Left colon (tissue), 2 donors: ENCODE data around the gene SETD7. TPM values are rescaled to one million over a fixed set of nuclear protein-coding genes. Genes with fewer than 3 reads are reported as not detected.
"Not testable (repeated sequence)": the region's sequence is repeated elsewhere in the genome, so short reads cannot be mapped to it uniquely, and the experiment has no call there.

Experiments
- ATAC-seq: fragments of 200-7000 bp; cut with Tn5 transposase; one replicate; pipeline ENCODE4 v1.9.1; 2020; ENCODE audit warnings: mild to moderate bottlenecking, moderate library complexity
- DNase-seq, 2 donors: peaks; one replicate each; pipeline ENCODE4 v3.0.0-alpha.2; 2020
- intact Hi-C, 2 donors: fragments of 100-400 bp; cut with DNase I in 1 of 2; cut with micrococcal nuclease in 1 of 2; formaldehyde crosslinking; loops; one replicate each; pipeline versions ENCODE4 v1.11.2 to v1.14.0; 2022; cut with DNase I, micrococcal nuclease
- total RNA-seq, 2 donors: library from RNA; stranded (reverse); fragmentation: NEBNext Ultra II Directional; extraction: Animal tissue kit (Norgen Biotek cat#: 25700); gene quantifications; one replicate each; pipeline ENCODE4 v1.2.1, GENCODE V29; 2021
- donor health status: DM: no; HTN: no; CAD: no.
- donor health status: DM: yes; HTN: yes; CAD: no.

Gene SETD7
- total RNA-seq, 2 donors from 2014 or later = 17.6 to 23.8 TPM

DNA sequence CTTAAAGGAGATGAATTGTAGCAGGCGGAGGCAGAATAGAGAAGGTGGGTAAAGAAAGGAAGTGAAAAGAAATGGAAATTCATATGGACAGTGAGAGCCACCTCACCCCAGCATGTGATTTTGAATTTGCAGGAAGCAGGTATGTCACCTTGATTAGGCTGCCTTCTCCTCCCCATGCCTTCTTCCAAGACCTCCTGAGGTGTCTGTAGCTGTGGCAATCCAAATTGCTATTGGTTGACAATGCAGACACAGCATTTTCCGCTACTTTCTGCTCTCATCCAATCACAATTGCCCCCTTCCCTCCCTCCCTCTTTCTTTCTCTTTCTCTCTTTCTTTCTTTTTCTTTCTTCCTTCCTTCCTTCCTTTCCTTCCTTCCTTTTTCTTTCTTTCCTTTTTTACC is 63.6 kb downstream of the SETD7 start:
- DNase-seq = no peak
- intact Hi-C loops = loop anchor here in 1 of 2 donors (10.0 kb wide), 1 partner anchor 142 kb away; no protein-coding TSS in a partner anchor
- no peak for ATAC-seq

DNA sequence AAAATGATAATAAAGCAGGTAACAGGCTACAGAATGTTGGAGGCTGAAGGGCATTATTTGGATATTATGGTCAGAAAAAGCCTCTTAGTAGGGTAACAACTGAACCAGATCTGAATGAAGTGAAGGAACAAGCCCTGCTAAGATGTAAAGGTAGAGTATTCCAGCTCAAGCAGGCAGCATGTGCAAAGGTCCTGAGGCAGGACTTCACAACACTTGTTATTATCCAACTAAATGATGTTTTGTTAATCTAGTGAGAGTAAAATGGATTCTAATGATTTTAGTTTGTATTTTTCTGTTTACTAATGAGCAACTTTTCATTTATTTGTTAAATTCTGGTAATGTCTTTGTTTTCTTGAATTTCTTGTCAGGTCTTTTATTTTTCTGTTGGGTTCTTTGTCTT is 66.4 kb downstream of the SETD7 start:
- ATAC-seq (no peak), DNase-seq (no peak)
- intact Hi-C loops = loop anchor here in 1 of 2 donors (10.0 kb wide), 1 partner anchor 145 kb away; no protein-coding TSS in a partner anchor

DNA sequence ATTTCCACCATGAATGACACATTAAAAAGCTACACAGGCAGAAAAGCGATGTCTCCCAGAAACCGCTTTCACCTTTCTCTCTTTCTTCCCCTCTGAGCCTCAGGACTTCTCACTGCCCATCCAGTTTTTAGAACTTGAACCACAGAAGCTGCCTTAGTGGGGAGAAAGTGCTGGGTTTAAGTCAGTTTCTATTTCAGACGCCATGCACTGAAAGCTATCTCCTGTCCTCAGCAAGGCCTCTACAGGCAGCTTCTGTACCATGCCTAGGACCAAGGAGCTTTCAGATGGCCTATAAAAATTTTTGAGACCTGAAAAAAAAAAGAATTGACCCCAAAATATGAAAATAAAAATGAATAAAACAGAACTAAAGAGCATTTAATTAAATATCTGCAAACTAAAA is 67.6 kb downstream of the SETD7 start:
- no peak for ATAC-seq
- DNase-seq = no peak
- intact Hi-C loops = no loop called here

DNA sequence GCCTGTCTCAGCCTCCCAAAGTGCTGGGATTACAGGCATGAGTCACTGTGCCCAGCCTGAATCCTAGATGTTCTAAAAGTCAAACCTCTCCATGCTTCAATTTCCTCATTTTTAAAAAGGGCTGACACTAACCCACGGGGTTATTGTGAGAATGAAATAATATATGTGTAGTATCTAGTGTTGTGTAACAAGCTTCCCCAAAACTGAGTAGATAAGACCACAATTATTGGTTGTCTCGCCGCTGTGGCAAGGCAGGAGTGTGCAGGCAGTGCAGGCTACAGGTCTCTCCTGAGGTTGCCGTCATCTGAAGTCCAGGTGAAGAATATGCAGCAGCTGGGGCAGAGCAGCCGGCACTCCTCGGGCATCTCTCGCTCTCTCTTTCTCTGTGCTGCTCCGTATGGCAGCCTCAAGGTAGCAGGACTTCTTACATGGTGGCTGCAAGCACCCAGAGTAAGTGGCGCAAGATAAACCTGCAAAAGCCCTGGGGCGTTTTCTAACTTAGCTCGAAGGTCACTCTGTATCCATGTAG is 71.2 kb downstream of the SETD7 start:
- peak; percentile 31 for ATAC-seq
- DNase-seq = no peak
- intact Hi-C loops = no loop called here

DNA sequence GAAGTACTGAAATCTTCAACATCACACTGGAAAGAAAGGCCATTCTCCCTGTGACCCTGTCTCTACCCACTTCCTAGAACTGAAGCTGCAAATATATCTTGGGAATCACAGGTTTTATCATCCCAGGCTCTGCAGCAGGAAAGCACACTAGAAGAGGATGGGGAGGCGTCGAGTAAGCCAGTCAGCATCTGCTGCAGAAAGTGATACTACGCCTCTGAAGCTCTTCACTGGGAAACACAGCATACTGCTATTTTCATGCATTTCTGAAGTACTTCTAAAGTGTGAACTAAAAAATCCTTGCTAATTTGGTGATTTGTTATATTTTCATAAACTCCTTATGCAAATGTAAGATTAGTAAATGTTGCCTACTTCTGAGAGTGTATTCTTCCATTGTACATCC is 73.0 kb downstream of the SETD7 start:
- ATAC-seq (no peak), DNase-seq (no peak)
- intact Hi-C loops = no loop called here

DNA sequence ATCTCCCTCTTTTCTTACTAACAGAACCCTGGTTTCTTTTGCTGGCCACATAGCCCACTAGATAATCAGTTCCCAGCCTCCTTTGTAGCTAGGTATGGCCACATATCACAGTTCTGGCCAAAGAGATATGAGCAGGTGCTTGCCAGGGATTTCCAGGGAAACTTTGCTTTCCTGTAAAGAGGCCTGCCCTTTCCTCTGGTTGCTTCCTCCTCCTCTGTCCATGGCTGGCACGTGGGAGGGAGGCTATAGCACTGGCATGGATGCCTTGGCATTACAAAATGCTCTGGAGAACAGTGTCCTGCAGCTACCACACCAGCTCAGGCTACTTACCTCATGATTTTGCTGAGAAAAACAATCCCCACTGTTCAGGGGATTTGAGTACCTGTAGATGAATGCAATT is 74.6 kb downstream of the SETD7 start:
- intact Hi-C loops = no loop called here
- no peak for DNase-seq
- no peak for ATAC-seq

DNA sequence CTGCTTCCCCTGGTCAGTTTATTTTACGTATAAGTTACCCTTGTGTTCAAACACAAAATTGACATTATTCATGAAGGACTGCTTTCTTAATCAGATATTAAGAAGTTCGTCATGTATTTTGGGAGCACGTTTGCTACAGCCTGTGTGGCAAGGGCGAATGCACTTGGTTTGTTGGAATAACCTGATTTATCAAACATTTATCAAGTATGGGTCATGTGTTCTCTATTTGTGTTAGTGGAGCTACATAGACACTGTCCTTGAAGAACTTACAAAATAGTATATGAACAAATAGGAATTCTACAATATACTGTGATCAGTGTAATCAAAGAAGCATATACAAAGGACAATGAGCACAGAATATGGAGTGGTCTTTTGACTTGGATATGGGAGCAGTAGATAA is 79.7 kb downstream of the SETD7 start:
- DNase-seq (no peak), ATAC-seq (no peak)
- intact Hi-C loops = no loop called here

DNA sequence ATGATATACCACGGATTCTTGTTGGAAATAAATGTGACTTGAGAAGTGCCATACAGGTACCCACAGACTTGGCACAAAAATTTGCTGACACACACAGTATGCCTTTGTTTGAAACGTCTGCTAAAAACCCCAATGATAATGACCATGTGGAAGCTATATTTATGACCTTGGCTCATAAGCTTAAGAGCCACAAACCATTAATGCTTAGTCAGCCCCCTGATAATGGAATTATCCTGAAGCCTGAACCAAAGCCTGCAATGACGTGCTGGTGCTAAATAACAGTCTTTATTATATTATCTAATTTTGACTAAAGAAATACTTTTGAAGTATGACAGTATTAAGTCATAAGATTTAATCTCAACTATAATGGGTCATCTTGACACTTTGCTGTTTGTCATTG is 83.2 kb downstream of the SETD7 start:
- intact Hi-C loops = no loop called here
- no peak for ATAC-seq
- DNase-seq = no peak

DNA sequence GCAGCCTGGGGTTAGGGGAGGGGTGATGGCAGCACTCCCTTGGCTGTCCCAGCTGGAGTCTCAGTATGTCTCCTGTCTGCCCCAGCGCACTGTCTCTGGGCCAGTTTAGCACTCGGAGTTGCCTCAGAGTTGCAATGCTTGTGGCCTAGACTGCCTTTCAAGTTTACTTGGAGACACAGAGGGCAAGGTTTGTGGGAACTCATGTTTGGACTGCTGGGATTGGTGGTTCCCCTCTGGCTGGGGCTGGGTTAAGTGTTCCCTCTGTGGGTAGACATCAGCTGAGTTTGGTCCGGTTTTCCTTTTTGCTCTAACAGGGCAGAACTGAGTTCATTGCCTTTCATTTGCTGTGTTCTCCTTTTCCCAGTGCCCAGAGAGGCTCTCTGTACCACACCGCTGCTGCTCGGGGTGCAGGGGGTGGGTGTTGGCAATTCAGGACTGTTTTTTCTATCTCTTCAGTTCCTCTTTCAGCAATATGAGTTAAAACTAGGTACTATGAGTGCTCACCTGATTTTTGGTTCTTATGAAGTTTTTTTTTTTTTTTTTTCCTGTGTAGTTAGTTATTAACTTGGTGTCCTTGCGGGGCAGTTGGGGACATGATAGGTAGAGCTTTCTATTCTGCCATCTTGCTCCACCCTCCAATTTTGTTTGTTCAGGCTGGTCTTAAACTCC is 84.9 kb downstream of the SETD7 start:
- DNase-seq (no peak), ATAC-seq (no peak)
- intact Hi-C loops = no loop called here

DNA sequence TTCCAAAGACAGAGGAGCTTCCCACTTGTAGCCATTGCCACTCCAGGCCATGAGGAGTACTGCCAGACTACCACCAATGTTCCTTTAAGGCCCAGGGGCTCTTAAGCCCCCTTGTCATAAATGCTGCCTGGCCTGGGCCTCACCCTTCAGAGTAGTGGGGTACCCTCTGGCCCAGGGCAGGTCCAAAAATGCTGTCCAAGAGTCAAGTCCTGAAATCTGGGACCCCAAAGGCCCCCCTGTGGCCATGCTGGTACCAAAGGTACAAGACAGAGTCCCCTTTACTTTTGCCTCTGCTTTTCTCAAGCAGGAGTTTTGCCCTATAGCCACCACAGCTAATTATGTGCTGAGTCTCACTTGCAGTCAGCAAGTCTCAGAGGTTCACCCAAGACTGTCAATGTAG is 85.7 kb downstream of the SETD7 start:
- DNase-seq (no peak), ATAC-seq (no peak)
- intact Hi-C loops = no loop called here

DNA sequence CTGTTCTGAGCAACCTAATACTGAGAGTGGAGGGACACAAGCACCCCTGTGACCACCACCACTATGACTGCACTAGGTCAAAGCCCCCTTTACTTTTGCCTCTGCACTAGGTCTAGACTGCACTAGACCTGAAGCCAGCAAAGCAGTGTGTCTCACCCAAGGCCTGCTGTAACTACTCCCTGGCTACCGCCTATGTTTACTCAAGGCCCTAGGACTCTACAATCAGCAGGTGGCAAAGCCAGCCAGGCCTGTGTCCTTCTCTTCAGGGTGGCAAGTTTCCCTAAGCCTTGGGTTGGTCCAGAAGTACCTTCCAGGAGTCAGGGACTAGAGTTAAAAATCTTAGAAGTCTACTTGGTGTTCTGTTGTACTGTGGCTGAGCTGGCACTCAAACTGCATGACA is 86.2 kb downstream of the SETD7 start:
- intact Hi-C loops = no loop called here
- DNase-seq (no peak), ATAC-seq (peak; percentile 73)

DNA sequence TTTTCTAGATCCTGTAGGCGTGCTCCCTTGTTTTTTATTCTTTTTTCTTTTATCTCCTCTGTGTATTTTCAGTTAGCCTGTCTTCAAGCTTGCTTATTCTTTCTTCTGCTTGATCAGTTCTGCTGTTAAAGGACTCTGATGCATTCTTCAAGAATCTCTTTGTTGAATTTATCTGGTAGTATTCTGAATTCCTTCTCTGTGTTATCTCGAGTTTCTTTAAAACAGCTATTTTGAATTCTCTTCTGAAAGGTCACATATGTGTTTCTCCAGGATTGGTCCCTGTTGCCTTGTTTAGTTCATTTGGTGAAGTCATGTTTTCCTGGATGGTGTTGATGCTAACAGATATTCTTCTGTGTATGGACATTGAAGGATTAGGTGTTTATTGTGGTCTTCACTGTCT is 86.8 kb downstream of the SETD7 start:
- no peak for ATAC-seq
- DNase-seq = no peak
- intact Hi-C loops = no loop called here

DNA sequence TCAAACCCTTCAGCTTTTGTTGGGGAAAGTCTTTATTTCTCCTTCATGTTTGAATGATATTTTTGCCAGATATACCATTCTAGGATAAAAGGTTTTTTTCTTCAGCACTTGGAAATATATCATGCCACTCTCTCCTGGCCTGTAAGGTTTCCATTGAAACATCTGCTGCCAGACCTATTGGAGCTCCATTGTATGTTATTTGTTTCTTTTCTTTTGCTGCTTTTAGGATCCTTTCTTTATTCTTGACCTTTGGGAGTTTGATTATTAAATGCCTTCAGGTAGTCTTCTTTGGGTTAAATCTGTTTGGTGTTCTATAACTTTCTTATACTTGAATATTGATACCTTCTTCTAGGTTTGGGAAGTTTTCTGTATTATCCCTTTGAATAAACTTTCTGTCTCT is 87.3 kb downstream of the SETD7 start:
- ATAC-seq, DNase-seq, intact Hi-C loops: not testable (repeated sequence)

DNA sequence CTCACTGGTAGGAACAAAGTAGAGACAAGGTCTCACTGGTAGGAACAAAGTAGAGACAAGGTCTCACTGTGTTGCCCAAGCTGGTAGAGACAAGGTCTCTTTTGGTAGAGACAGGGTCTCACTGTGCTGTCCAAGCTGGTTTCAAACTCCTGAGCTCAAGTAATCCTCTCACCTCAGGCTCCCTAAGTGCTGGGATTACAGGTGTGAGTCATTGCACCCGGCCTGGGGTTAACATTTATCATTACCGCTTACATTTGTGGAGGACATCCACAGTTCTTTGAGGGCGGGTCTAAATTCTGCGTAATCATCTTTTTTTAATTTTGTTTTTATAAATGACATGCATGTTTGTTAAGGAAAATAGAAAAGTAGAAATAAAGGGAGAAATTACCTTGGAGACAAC is 90.1 kb downstream of the SETD7 start:
- DNase-seq = no peak
- intact Hi-C loops = no loop called here
- no peak for ATAC-seq

DNA sequence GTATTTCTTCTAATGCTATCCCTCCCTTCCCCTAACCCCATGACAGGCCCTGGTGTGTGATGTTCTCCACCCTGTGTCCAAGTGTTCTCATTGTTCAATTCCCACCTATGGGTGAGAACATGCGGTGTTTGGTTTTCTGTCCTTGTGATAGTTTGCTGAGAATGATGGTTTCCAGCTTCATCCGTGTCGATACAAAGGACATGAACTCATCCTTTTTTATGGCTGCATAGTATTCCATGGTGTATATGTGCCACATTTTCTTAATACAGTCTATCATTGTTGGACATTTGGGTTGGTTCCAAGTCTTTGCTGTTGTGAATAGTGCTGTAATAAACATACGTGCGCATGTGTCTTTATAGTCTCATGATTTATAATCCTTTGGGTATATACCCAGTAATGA is 91.5 kb downstream of the SETD7 start:
- DNase-seq, ATAC-seq, intact Hi-C loops: not testable (repeated sequence)

DNA sequence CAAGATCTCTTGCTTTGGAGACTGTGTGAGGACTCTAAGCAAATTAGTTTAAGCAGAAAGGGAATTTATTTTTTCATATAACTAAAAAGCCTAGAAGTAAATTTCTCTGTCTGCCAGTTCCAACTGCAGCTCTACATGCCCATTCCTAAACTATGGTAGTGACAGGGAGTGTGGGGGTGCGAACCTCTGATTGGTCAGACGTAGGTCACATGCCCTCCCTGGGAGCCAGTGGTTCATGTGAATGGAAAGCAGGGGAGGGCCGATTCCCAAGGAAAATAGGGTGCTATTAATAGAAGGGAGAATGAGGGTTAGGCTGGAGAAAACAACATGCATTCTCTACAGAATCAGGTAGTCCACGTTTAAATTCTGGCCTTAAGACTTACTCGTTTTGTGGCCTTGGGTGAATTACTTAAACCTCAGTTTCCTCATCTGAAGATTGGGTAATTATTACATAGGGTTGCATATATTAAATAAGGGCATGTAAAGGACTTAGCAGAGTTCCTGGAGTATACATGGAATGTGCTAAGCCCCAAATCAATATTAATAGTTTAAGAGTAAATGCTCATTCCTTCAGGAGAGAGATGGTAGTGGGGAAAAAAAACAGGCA is 94.9 kb downstream of the SETD7 start:
- intact Hi-C loops = no loop called here
- ATAC-seq = no peak
- no peak for DNase-seq

DNA sequence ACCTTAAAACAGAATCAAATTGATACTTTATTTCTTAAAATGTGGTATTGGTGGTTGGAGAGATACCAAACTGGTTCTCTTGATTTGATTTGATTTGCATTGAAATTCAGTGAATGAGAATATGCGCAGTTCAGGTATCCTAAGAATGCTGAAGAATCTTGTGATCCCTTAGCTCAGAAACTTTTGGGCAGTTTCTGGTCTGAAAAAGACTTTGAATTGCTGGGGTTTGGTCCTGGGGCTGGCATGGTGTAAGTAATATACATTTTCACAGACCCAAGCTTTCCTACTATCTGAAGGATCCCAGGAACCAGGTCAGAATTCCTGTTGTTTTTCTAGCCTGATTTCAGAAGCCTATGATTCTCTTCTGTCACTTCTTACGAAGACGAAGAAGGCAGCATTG is 95.5 kb downstream of the SETD7 start:
- ATAC-seq = no peak
- DNase-seq = no peak
- intact Hi-C loops = no loop called here

DNA sequence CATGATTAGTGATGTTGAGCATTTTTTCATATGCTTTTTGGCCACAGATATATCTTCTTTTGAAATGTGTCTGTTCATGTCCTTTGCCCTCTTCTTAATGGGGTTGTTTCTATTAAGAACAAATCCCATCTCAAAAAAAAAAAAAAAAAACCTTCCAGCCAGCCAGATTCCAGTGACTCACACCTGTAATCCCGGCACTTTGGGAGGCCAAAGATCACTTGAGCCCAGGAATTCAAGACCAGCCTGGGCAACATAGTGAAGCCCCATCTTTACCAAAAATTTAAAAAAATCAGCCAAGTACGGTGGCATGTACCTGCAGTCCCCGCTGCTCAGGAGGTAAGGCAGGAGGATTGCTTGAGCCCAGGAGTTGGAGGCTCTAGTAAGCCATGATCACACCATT is 97.0 kb downstream of the SETD7 start:
- no peak for DNase-seq
- no peak for ATAC-seq
- intact Hi-C loops = loop anchor here in 1 of 2 donors (10.0 kb wide), 1 partner anchor 96 kb away; the partner anchor contains the start of gene SETD7

DNA sequence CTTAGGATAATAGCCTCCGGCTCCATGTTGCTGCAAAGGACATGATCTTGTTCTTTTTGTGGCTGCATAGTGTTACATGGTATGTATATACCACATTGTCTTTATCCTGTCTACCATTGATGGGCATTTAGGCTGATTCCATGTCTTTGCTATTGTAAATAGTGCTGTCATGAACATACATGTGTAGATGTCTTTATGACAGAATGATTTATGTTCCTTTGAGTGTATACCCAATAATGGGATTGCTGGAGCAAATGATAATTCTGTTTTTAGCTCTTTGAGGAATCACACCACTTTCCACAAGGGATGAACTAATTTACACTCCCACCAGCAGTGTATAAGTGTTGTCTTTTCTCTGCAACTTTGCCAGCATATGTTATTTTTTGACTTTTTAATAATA is 97.5 kb downstream of the SETD7 start:
- intact Hi-C loops = loop anchor here in 1 of 2 donors (10.0 kb wide), 1 partner anchor 96 kb away; the partner anchor contains the start of gene SETD7
- ATAC-seq = no peak
- DNase-seq = no peak

DNA sequence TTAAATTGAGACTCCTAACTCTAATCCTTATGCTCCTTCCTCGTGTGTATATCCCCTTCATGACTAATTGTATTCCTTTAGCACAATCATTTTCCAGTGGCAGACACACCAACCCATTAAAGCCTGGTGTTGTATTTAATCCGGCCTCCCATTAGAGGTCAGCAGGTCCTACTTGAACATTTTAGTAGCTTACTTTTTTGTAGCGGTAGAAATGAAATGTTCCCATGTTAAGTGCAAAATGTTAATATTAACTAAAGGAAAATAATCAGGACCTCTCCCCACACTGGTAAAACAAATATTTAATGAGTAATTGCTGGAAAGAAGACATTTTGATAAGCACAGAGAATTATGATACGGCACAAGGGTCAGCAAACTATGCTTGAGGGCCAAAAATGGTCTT is 98.7 kb downstream of the SETD7 start:
- ATAC-seq (no peak), DNase-seq (no peak)
- intact Hi-C loops = loop anchor here in 1 of 2 donors (10.0 kb wide), 1 partner anchor 97 kb away; the partner anchor contains the start of gene SETD7
